GM10847 (cell line): ENCODE results near the gene NXPH3.

Experiments
- POLR2A ChIP-seq: IDR thresholded peaks from 2 replicates; pipeline ENCODE4 v1.6.1; 2011; ENCODE audit not compliant: insufficient read length; ENCODE audit errors: extremely low read depth

The NXPH3 gene

DNA sequence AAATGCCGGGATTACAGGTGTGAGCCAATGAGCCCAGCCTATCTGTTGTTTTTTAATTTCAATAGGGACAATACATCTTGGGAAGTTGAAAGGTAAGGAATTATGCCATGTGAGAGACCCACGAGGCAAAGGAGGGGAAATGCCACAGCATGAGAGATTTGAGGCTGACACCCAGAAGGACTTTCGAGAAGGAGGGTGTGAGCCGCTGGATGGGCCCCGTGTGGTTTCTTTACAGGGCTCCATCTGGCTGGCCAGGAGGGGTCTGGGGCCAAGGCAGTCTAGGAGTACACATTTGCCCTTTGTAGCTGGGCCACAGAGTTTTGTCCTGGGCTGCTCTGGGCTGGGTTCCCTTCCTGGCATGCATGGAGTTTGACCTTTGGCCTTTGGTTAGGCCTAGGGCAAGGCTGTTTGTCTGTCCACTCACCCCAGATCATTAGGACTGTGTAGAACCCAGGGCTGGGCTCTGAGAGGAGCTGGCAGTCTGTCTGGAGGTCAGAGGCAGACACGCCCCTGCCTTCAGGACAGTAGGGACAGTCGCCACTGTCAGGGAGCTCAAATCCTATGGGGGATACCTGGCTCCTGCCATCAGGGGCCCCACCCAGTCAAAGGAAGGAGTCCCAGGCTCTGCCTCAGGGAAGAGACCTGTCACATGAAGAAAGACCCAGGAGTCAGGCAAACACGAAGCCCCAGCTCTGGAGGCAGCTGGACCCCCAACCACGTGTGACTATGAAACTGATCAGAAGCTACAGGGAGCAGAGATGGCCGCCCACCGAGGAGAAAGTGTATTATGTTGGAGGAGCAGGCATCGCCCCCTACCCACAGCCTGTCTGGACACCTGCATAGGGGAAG, 24.2 kb upstream of the NXPH3 start:
- TF ChIP-seq POLR2A: no peak

DNA sequence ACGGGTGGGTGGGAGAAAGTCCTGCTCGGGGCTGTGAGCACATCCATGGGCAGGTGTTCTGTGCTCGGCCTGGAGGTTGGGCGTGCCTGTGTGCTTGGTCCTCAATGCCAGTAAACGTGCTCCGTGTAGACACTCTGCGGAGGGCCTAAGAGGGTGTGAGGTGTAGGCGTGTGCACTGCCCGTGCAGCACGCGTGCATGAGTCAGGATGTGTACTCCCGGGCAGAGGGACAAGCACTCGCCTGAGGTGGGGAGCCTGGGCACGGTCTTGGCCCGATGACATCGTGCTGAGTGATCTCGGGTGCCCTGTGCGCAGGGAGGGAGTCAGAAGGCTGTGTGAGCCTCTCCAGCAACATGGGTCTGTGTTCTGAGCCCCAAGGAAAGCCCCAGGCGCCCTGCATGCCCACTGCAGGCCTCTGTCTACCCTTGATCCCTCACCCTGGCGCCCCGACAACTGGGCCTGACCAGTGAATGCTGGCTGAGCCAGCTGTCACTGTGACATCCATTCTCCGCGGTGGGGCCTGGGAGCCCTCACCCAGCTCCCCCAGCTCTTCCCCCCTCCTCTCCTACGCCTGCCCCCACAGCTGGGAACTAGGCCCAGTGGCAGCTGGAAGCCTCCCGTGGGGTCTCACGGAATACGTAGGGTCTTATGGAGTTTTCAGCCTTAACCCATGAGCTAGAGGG, 23.5 kb upstream of the NXPH3 start:
- no peak for TF ChIP-seq POLR2A

DNA sequence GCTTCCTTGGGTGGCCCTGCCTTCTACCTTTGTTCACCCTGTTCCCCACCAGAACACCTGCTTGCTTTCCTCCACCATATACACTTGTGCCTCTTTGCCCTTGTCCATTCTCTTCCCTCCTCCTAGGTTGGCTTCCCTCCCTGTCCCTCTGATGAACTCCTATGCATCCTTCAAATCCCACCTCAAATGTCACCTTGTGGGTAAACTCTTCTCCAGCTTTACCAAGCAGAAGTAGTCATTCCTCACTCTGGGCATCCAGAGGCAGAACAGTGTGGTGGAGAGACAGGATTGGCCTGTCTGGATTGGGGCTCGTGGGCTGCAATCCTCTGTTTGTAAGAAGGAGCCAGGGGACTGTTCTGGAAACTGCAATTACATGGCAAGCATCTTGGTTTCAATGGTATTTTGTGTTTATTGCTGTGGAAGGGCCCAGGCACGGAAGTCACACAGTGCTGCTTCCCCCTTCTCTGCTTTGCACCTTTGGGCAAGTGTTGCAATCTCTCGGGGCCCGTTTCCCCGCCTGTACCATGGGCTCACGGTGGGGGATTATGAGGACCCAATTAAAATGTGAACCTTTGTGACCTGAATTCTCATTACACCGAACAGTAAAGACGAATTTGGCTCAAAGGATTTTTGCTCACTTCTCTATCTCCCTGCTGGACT, 21.9 kb upstream of the NXPH3 start:
- no peak for TF ChIP-seq POLR2A

DNA sequence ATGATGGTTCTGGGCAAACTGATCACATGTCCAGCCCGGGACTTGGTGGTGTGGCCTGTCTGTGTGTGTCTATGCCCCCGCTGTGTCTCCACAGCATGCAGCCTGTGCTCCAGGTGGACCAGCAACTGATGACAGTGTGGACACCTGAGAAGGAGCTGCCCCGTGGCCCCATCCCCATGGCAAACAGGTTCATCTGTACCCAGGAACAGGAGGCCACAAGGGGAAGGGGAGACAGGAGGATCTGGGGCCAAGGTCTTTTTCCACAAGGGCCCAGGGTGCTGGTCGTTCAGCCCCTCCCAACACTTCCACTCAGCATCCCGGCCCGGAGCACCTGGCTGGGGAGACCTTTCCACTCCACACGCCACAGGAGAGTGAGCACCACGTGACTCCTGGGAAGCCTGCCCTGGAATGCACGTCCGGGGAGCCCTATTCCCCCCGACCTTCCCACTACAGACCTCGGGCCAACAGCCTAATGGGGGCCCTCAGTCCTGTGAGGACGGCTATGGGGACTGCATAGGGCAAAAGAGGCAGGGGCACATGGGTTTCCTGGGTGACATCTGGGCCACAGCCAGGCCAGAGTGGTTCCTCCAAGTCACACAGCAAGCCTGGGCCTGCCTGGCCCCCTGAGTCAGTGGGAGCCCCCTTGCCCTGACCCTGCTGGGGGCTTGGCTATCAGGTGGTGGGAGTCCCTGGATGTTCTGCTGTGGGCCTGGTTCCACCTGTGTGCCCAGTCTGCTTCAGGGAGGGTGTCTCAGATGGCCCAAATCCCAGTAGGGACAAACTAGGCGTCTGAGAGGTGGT, 20.8 kb upstream of the NXPH3 start:
- TF ChIP-seq POLR2A: no peak

DNA sequence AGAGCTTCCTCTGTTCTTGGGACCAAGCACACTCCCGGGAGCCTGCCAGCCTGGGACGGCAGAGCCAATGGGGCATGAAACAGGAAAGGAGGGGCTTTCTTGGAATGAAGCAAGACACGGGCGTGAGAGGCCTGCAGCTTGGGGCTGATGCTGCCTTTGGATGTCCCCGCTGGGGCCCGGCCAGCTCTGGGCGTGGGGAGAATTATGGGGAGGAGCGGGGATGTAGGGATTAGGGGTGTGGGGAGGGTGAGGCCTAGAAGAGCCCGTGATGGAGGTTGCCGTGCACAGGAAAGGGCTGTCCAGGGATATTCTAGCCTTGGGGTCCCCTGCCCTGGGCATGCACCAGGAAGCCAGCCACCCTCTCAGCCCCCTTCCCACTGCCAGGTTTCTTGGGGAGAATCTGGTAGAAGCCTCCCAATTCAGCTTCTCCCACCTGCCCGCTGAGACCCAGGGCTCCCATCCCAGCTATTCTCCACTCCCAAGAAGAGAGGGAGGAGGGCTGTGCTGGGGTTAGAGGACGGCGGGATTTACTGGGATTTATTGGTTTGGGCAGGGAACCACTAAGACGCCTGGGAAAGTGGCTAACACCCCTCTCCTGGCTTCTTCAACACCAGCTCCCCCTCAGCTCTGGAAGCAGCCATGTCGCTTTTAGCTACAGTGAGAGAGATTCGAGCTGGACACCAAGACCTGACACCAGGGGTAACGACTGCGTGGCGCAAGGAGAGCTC, 20.0 kb upstream of the NXPH3 start:
- no peak for TF ChIP-seq POLR2A

DNA sequence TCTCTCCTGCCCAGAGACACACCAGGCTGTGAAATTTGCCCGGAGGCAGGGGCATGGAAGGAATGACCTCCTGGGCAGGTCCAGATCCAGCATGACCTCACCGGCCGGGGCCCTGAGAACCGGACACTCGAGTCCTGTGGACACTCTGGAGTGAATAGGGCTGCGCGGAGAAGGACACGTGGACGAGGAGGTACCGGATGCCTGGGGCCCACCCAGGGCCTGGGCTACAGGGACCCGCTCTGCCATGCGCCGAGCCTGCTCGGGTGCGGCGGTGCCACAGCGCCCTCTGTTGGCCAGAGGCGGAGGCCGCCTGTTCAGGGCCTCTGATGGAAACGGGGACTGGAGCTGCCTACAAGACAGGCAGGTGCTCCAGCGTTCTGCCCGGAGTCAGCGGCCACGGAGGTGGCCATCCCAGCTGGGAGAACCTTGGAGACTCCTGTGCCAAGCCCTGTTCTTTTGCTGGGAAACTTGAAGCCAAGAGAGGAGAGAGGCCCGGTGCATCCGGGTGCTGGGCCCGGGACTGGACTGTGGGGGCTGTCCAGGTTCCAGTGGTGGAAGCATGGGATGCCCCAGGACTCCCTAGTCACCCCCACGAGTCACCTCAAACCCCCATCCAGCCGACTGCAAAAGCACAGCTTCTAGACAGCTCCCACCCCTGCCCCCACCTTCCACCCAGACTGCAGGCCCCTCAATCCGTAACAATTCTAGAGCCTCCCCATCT, 19.3 kb upstream of the NXPH3 start:
- no peak for TF ChIP-seq POLR2A

DNA sequence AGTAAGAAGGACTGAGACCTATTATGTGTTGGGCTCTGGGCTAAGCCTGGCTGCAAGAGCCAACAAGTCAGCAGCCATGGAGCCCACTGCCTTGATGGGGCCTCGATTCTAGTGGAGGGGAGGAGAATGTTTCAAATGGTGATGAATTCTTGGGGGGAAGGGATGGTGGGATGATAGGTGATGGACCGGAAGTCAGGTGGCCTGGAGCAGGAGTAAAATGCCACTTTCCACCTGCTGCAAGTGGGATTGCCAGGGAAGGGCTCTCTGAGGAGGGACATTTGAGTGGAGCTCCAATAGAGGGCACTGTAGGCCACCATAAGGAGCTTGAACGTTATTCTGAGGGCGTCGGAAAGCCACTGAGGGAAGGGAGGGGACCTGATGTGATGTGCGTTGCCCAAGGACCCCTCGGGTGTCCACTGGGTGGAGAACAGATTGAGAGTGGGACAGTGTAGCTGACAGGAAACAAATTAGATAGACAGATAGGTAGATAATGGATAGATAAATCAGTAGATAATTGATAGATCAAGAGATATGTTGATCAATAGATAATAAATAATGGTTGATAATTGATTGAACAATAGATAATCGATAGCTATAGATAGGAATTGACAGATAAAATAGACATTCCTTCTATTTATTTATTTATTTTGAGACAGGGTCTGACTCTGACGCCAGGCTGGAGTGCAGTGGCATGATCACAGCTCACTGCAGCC, 18.2 kb upstream of the NXPH3 start:
- no peak for TF ChIP-seq POLR2A

DNA sequence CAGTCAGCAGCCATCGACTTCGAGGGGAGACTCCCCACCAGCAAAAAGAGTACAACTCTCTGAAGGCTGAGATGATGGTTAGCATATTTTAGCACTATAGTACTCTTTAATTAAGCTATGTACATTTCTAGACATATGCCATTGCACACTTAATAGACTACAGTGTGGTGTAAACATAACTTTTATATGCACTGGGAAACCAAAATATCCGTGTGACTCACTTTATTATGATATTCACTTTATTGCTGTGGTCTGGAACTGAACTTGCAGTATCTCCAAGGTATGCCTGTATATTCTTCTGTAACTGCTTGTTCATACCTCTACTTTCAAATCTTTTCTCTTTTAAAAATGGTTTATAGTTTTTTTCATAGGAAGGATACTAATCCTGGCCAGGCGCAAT, 11.0 kb upstream of the NXPH3 start:
- TF ChIP-seq POLR2A: no peak

DNA sequence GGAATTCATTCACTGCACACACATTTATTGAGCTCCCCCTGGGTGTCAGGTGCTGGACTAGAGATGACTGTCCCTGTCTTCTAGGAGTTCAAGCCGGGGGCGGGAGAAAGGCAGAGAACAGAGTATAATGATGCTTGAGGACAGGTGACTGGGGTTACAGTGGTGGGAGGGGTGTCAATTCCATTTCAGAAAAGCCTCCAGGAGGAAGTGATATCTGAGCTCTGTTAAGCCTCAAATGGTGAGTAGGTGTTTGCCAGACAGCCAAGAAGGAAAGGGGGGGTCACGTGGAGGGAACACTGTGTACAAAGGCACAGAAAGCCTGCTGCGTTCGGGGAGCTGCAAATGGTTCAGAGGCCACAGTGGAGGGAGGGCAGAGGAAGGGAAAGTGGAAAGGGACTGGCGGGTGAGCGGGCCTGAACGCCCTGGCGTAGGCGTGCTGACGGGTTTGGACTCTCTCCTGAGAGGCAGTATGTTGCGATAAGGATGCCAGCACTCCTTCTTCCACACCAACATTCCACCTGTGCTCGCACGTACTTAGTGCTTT, 9.7 kb upstream of the NXPH3 start:
- no peak for TF ChIP-seq POLR2A

DNA sequence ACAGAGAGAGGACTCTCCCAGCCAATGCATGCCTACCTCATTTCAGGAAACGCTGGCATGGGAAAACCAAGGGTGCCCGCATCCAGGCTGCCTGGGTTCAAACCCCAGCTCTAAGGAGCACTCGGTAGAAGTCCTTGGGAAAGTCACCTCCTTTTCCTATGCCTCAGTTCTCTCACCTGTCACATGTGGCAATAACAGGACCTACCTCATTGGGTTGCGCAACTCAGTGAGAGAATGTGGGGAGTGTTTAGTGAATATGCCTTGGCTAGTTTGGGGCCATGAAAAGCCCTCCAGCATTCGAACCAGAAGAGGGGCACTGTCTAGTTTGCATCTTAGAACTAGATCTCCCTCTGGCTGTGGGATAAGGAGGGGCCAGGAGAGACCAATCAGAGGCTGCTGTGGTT, 9.0 kb upstream of the NXPH3 start:
- TF ChIP-seq POLR2A: no peak

DNA sequence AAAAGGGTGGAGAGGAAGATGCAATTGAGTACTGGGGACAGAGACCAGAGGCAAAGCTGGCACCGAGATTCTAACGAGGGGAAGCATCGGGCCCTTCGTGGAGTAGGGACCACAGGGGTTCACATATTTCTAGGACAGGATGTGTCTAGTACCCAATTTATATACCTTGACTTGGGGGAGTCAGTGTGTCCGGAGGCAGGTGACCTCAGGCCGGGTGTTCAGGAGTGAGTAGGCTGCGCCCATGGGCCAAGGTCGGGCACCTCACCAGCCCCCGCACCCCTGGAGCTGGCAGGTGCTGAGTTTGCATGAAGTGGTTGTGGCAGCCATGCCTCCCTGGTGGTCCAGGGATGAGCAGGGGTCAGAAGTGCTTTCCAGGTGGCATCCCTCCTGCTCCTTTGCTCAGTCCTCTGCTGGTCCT, 8.6 kb upstream of the NXPH3 start:
- no peak for TF ChIP-seq POLR2A

DNA sequence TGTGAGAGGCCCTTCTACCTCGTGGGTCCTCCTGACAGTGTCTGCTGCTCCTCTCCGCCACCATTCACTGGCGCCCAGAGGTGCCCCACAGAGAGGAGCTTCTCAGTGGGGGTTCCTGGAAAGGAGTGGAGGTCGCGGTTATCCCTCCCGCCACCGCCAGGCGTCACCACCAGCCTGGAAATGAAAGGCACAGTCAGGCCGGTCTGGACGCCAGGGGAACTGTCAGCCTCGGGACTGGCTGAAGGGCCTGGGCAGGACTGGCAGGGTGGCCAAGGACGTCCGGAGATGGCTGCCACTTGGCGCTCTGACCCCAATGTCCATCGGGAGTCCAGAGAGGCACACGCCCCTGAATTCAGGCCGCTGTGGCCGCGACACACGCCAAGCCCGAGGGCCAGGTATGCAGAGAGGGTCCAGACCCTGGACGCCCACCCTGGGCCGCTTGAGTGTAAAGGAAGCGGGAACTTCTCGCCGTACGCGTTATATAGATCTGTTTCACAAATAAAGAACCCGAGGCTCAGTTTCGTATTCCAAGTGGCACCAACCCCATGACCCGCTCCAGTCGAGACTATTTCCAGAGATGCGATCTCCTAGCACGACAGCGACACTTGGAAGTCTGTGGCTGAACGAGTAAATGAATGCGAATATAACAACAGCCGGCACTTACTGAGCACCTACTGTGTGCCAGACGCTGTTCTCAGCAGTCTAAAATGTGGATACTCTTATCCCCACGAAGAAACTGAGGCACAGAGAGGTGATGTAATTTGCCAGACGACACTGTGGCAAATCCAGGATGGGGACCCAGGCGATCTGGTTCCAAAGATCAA, 7.6 kb upstream of the NXPH3 start:
- no peak for TF ChIP-seq POLR2A
